ENCODE measurements around the gene PDE4B.
"Not testable (repeated sequence)": the region's sequence is repeated elsewhere in the genome, so short reads cannot be mapped to it uniquely, and the experiment has no call there.

Gene PDE4B

GRCh38 chr1:65958561-65959350 lies 166.1 kb downstream of the PDE4B start:
- DNase-seq: no peak

GRCh38 chr1:65959896-65960567 lies 167.3 kb downstream of the PDE4B start:
- no peak for DNase-seq

DNA sequence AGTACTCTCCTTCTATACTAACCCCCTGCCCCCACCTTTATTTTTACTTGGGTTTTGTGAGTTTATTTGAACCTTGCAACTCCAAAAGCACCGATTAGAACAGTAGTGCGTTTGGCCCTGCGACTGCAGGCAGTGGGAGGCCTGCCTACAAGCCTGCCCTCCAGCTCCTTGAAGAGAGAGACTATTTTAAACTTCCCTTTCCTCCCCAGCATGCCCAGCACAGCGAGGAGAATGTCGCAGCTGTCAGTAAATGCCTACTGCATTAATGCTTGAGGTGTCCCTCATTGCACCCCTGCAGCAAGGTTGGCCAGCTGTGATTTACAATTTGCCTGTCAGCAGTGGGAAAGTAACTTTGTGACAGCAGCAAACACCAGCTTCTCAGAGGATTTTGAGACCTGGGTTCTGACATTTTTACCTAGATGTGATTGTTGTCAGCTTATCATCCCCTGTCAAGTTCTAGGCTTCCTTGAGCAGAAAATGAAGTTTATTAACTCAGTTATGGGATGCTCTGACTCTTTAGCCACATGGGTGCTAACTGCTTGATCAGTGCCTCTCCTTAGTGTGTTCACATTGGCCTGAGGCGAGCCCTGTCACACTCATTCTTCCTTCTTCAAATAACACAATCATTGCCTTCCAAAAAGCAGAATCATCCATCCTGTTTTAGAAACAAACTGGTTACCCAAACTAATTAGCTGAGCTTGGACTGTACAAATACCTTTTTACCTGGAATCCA lies 170.6 kb downstream of the PDE4B start:
- no peak for DNase-seq

GRCh38 chr1:65964123-65964522 lies 171.4 kb downstream of the PDE4B start:
- DNase-seq: no peak

GRCh38 chr1:65965112-65965996 lies 172.7 kb downstream of the PDE4B start:
- DNase-seq: no peak

DNA sequence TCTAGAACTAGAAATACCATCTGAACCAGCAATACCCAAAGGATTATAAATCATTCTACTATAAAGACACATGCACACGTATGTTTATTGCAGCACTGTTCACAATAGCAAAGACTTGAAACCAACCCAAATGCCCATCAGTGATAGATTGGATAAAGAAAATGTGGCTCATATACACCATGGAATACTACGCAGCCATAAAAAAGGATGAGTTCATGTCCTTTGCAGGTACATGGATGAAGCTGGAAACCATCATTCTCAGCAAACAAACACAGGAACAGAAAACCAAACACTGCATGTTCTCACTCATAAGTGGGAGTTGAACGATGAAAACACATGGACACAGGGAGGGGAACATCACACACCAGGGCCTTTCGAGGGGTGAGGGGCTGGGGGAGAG lies 174.8 kb downstream of the PDE4B start:
- DNase-seq: not testable (repeated sequence)

- no peak for DNase-seq
These were observed 178.9 kb downstream of the PDE4B start for GRCh38 chr1:65971547-65971946.

- no peak for DNase-seq
These were observed 183.0 kb downstream of the PDE4B start for GRCh38 chr1:65975708-65976107.

DNA sequence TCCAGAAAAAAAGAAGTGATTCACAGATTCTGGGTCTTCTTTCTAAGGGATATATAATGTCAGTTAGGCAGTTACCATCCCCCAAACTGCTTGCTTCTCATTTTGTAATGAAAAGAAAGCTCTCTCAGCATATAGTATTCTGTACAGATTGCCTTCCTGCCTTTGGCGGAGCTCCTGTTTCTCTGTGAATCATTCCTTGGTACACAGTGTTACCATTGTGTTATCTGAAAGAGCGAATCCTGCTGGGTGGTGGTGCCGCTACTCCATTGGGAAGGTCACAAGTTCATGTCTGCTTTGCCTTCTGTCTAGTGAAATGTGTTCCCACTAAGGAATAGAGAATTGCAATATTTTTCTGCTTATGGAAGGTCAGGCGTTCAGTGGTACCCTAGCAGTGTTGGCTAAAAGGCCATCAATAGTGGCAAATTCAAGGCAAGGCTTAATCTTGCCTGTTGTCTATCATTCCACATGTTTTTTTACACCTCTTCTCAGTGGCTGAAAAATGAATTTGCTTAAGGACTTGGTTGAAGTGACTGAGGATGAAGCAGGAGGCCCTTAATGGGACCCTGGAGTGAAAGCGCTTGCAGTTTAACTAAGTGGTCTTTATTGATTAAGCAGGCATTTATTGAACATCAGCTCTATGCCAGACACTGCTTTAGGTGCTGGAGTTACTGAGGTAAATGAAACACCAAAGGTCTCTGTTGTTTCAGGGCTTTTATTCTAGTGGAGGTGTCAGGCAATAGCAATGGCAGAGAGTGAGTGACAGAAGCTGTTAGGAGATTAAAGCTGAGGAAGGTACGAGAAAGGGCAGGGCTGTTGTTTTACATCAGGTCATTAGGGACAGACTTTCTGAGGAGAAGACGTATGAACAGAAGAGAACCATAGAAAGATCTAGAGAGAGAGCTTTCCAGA lies 186.7 kb downstream of the PDE4B start:
- no peak for DNase-seq

DNA sequence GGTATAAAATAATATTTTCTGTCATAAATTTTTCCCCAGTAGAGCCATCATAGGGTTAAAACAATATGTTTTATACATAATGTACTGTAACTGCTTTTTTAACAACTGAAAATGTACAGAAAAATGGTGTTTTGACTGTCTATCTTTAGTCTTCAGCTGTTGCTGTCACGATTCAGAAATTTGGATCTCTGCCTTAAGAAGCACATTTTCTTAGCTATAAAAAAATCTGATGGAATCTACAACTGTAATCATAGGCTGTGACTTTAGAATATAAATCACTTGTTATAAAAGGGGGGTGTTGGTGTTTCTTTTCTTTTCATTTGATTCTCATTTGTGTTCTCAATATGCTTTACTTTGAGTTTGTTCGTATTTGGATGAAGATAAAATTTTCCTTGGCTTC lies 187.5 kb downstream of the PDE4B start:
- no peak for DNase-seq

DNA sequence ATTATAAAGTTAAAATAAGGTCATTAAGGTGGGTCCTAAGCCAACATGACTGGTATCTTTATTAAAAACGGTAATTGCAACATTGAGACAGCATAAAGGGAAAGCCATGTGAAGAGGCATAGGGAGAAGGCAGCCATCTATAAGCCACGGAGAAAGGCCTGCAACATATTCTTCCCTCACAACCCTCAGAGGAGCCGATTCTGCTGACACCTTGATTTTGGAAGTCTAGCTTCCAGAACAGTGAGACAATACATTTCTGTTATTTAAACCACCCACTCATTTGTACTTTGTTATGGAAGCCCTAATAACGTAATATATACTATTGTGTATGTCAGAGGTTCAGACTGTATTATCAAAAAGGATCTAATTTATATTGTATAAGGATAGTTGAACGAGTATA lies 190.8 kb downstream of the PDE4B start:
- DNase-seq: no peak

- DNase-seq: no peak
These were observed 192.8 kb downstream of the PDE4B start for GRCh38 chr1:65985393-65986066.

GRCh38 chr1:65986146-65986545 lies 193.5 kb downstream of the PDE4B start:
- DNase-seq: no peak

DNA sequence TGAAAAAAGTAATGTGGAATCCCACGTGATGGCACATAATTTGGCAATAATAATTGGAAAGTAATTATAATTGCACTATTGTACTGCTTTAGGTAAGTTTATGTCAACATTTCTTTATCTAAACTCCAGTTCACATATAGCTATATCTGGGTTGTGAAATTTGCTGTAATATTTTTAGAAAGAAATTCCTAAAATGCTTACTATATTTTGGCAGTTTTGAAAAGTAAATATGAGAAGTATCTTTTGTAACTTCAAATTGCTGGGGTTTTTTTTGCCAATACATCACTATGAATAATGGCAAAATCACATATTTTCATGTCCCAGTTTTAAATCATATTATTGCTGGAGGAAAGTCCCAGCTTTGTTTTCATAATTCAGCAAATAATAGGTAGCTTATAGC lies 197.5 kb downstream of the PDE4B start:
- no peak for DNase-seq

GRCh38 chr1:65991694-65992093 lies 199.0 kb downstream of the PDE4B start:
- no peak for DNase-seq

DNA sequence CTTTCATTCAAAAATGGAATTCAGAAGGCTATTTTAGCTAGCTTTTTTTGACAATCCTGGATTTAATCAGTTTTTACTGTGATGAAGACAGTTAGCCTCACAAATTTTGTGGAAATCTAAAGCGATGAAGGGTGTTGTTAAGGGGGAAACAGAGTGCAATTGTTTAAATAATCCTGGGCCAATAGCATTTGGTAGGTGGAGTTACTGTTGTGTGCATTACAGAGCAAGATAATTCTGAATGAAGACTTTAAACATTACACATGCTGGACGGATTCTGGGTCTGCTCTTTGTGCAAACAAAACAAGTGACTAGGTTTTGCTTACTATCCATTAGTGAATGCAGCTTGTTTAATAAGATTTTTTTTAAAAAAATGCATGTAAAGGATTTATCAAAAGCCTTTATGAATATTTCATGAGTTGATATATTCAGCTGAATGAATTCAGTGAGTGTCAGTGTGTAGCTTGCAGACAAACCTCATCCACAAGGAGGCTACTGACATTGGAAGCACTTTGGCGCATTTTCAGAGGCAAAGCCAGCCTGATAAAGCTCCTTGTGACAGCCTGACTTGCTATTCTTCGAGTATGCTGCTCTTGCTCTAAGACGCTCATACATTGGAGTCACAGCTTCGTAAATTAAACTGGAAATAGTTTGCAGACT lies 199.6 kb downstream of the PDE4B start:
- no peak for DNase-seq

DNA sequence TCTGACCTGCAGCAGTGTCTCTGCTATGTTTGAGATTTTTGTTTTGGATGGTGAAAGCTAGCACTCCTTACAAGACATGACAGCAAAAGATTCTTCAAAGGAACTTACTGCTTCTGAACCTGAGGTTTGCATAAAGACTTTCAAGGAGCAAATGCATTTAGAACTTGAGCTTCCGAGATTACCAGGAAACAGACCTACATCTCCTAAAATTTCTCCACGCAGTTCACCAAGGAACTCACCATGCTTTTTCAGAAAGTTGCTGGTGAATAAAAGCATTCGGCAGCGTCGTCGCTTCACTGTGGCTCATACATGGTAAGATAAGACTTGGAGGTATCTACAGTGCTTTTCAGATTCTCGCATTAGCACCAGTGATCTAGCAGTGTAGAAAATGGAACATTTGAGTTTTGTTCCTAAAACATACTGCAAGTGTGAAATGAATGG lies 200.2 kb downstream of the PDE4B start:
- DNase-seq: no peak

- DNase-seq: no peak
These were observed 201.5 kb downstream of the PDE4B start for GRCh38 chr1:65994223-65994622.

DNA sequence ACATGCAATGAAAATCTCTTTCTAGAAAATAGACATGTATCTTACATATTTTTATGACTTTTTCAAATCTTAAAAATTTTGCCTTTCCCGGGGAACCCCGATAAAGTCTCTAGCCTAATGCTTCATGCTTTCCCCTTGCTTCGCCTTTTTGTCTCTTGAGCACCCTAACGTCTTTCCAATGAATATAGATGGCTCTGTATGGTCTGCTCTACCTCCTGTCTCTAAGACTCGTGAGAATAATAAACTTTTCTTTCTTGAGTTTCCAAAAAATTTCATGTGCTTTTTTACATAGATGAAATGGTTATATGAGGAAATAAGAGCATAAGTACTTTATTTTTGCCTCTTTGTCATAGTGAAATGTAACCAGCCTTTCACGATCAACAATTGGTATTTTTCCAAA lies 202.6 kb downstream of the PDE4B start:
- DNase-seq: no peak

GRCh38 chr1:65995928-65996327 lies 203.2 kb downstream of the PDE4B start:
- DNase-seq: no peak

All from T-helper 9 cell (primary cell).